Activated naive CD4-positive, alpha-beta T cell treated with anti-CD3 and anti-CD28 coated beads, Interleukin-2, amount 50 U/mL, for 16 hours (primary cell): ENCODE results near the gene JDP2.
"Not testable (repeated sequence)": the region's sequence is repeated elsewhere in the genome, so short reads cannot be mapped to it uniquely, and the experiment has no call there.

ENCODE experiments used
- DNase-seq: peaks from one replicate; pipeline ENCODE4 v3.0.0-alpha.2; 2020

JDP2 gene

DNA sequence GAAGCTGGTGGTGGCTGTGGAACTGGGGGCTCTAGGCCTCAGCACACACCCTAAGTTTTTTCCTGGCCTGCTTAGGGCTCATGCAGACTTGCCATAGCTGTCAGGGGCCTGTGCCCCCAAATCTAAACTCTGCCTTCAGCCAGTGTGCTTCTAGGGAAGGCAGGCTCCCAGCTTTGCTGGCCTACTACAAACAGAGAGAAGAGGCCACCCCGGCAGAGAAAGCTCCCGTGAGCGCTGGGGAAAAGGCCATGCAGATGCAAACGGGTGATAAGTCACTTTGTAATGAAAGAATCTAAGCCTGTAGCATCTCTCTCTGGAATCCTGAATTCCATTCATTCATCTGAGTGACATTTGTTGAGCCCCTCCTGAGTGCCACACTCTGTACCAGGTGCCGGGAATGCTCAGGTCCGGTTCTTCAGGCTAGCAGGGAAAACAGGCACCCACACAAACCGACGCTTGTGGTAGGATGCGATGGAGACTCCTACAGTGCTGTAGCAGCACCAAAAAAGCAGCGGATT is 29.9 kb downstream of the JDP2 start:
- no peak for DNase-seq

DNA sequence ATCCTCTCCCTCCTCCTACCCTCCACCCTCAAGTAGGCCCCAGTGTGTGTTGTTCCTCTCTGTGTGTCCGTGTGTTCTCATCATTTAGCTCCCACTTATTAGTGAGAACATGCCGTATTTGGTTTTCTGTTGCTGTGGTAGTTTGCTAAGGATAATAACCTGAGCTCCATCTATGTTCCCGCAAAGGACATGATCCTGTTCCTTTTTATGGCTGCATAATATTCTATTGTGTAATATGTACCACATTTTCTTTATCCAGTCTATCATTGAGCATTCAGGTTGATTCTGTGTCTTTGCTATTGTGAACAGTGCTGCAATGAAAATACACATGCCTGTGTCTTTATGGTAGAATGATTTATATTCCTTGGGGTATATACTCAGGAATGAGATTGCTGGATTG is 30.5 kb downstream of the JDP2 start:
- no peak for DNase-seq

DNA sequence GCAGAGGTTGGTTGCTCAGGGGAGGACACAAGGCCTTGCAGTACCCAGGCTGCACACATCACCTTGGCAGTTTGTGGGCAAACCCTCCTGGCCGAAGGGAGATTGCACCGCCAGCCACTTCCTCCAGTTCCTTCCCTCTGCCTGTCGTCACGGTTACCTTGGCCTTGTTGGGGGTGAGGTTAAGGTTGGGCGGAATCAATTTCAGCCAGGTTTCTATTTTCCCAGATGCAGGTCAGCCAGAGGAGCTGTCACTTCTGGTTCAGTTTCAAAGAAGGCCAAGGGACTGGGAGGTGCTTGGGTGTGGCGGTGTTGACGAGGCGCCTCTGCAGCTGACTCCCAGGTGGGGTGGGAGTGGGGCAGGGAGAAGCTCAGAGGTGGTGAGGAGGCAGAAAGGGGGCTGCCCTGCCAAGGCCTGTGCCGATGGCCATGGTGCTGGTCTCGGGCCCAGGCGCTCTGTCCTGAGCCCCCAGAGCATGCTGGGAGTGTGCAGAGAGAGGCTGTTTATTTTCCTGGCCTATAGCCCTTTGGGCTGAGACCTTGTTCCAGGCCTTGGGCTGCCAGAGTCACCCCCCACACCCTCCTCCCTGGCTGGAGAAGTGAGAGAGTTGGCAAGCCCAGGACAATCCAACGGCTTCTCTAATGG is 31.4 kb downstream of the JDP2 start:
- DNase-seq = no peak

DNA sequence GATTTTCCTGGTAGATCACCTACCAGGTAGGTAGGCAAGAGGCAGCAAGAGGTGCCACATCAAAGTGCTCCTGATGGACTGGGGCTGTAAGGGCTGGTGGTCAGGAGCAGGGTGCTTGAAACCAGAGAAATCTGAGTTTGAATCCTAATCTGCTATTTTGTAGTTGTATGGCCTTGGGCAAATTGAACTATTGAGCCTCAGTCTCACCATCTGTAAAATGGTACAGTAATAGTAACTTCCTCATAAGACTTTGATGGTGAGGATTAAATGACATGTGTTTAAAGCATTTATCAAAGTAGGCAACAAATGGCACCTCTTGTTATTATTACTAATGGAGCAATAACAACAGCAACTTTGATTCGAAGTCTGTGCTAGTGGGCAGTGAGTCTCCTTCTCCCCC is 32.0 kb downstream of the JDP2 start:
- no peak for DNase-seq

DNA sequence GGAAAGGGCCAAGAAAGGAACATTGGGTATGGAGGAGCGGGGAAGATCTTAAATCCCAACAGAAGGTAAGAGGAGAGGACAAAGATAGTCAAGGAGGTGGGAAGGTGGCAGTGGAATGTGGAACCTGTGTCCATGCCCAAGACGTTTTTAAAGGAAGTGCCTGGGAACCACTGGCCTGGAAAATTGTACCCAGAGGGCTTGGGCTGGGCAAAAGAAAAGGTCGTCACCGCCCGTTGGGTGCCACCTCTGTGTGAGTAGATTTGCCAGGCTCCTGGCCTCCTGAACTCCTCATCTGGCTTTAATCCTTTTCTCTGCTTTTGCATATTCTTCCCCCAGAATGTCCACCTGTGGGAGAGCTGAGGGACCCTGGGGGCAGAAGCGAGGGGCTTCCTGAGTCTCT is 32.6 kb downstream of the JDP2 start:
- no peak for DNase-seq

DNA sequence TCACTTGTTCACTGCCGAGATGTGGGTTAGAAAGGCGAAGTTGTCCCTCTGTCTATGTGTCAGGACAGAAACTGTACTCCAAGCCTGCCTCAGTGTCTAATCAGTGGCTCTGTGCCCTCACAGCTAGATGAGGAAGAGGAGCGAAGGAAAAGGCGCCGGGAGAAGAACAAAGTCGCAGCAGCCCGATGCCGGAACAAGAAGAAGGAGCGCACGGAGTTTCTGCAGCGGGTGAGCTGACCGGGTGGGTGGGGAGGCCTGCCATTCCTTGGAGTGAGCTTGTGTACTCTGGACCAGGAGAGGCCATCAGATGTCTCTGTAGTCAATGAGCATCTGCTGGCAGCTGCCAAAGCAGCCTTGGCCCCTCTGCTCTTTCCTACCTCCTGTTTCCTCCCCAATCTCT is 33.5 kb downstream of the JDP2 start:
- no peak for DNase-seq

DNA sequence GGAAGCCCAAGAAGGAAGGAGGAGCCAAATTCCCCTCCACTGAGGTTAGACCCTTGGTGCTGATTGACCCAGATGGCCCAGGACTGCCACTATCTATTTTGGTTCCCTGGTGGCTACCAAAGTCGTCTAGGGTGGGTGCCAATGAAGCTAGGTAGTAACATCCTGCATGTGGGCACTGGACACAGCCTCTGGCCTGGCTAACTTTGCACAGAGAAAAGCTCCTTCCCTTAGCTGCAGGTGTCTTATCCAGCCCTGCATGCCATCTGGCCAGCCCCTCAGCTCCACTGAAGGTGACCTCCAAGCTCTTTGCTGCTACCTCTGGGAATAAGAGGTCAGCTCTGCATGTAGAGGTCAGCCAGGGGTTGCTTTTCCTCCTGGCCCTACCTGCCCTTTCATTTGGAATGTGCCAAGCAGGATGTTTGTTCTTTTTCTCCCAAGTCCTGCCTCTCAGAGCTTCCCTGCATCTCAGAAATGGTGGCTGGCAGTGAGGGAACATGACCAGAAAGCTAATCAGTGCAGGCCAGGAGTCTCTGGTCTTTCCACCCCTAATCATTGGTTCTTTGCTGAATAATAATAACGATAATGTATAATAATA is 34.0 kb downstream of the JDP2 start:
- no peak for DNase-seq

DNA sequence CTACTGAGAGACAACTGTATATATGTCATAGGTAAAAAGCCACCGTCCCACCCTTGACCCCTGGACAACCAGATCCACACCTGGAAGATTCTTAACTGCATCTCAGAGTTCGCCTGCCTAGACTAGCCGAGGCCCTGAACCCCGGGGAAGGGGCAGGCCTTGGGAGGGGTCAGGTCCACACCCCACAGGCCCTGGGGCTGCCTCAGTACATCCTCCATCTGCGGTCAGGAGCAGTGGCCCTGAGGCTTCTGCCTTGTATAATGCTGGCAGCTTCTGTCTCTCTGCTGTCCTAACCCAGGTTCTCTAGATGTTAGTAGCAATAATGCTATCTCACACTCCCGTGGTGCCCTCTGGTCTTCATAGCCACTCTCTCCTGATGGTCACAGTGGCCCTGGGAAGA is 36.8 kb downstream of the JDP2 start:
- DNase-seq = no peak

DNA sequence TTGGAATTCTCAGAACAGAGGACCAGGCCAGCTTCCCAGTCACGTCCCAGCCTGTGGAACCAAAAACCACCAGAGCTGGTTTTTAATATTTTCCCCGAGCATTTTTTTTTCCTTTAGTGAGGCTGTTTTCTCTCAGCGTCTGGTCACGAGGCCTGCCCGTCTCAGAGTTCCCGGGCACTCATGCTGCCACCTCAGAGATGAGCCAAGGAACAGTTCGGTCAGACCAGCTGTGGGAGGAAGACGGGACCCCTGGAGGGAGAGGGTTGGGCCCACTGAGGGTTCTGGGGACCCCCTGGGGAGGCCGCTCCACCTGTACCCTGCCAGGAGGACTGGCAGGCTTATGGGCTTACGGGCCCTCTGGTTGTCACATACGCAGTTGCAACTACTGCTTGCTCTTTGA is 39.9 kb downstream of the JDP2 start:
- DNase-seq = no peak

DNA sequence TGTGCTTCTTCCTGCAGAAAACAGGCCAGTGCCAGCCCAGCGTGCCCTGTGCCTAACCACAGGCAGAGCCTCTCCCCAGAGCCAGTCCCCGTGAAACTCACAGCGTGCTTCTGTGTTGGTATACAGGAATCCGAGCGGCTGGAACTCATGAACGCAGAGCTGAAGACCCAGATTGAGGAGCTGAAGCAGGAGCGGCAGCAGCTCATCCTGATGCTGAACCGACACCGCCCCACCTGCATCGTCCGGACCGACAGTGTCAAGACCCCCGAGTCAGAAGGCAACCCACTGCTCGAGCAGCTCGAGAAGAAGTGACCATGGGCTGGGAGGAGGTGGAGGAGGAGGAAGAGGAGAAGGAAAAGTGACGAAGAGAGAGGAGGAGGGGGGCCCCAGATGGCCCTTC is 41.3 kb downstream of the JDP2 start:
- no peak for DNase-seq

DNA sequence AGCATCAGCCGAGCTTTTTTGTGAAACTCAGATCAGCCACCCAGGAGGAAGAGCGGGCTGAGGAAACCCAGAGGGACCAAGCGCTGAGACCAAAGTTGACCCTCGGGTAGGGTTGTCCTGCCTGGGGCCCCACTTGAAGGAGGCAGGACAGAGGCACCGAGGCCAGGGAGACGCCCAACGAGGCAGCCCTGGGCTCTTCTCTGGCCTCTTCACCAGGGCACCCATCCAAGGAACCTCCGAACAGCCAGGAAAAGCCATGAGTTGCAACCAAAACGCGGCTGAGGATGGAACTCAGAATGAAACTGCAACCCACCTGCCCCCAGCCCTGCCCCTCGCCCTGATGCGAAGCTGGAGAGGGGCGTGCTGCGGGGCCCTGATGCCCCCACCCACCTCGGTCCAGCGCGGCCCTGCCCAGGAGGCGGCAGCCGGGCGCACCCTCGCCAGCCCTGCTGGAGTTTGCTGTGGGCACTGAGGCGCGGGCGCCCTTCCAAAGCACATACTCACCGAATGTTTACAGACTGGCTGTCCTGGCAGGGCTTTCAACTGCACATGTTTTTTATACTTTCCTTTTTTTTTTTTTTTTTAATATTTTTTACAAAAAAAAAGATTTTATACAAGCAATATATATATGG is 41.9 kb downstream of the JDP2 start:
- no peak for DNase-seq

DNA sequence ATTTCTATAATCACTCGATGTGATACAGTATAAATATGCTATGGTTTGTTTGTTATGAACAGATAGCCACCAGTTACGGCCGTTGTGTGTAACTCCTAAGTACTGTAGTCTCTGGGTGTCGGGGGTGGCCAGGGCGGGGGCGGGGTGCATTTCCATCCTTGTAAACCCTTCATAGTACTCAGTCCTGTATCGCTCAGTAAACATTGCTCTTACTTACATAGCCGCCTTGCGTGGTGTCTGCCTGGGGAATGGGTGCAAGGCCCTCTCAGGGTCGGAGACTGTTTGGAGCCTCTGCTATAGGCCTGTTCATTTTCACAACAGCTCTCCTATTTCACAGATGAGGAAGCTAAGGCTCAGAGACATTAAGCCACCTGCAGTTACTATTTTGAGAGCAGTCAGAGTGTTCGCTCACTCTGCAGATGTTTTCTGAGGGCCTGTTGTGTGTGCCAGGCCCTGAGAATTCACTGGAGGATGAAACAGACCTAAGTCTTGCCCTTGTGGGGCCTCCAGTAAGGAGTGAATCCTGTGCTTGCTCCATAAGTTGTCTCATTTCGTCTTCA is 42.5 kb downstream of the JDP2 start:
- DNase-seq = no peak

DNA sequence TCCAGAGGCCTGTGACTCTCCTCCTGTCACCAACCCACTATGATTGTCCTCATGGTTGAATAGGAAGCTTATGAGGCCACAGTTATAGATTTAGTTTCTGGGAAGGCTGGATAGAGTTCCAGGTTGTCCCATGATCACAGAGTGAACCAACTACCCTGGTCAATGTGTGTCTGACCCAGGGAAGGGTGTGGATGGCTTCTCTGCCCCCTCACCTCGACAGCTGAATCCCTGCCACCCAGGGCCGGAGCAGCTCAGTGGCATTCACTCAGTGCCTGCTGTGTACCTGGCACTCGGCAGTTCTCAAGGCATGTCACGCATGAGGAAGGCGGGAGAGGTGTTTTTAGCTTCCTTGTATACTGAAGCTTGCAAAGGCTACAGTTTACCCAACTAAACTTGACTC is 43.2 kb downstream of the JDP2 start:
- DNase-seq = no peak

DNA sequence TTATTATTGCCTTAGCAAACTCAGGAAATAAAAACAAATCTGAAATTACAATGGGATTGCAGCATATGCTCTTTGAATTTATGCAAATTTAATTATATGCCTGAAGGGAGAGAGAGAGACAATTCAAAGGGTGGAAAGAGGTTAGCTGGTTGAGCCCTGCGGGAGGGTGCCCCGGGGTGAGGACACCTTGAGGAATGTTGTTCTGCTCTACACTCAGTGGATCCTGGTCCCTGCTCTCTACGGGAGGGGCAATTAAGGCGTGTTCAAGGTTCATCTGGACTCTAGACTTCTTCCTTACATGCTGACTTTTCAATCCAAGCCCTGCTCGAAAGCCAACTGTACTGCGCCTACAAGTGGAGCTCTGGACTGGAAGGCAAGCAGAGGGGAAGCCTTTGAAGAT is 46.3 kb downstream of the JDP2 start:
- not testable (repeated sequence) for DNase-seq

DNA sequence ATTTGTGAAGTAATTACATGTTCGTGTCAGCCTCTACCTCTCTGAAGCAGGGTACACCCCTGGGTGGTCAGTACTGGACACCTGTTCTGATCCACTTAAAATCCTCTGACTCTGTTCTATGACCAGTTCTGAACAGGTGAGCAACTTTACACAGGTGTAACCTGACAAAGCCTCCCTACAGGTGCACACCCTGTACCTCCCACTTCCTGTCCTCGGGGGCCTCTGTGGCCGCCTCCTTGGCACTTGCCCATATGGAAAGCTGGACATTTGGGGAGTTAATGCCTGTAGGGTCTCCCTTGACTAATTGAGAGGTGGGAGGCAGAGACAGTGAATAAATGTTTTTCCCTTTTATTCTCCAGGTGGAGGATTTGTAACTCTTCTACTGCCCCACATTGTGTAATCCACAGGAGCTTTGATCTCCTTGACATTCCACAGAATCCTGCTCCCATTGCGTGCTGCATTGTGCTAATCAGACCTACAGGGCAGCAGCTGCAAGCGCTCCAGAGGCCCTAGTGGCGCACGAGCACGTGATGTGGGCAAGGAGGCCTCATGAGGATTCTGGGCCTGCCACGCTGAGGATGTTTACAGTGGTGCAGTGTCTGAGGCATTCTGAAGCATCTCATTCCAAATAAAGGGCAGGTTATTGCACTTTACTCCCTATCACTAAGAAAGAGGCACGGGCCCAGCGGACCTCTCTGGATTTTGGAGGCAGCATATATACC is 48.6 kb downstream of the JDP2 start:
- DNase-seq = no peak

DNA sequence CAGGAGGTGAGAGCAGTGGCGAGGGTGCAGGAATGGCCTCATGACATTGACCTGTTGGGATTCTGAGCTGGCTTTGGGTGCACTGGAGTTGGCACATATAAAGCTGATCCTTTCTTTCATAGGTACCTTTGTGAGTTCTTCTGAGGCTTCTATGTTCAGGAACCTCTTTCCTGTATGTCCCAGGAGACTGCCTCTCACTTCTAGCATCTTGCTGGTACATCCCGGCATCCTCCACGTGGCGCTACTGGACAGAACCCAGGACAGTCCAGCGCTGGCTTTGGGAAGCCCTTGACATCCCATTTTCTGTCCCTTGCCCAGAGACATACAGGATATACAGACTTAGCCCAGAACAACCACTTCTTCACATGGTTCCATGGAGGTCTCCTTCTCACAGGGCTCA is 50.1 kb downstream of the JDP2 start:
- DNase-seq = no peak

DNA sequence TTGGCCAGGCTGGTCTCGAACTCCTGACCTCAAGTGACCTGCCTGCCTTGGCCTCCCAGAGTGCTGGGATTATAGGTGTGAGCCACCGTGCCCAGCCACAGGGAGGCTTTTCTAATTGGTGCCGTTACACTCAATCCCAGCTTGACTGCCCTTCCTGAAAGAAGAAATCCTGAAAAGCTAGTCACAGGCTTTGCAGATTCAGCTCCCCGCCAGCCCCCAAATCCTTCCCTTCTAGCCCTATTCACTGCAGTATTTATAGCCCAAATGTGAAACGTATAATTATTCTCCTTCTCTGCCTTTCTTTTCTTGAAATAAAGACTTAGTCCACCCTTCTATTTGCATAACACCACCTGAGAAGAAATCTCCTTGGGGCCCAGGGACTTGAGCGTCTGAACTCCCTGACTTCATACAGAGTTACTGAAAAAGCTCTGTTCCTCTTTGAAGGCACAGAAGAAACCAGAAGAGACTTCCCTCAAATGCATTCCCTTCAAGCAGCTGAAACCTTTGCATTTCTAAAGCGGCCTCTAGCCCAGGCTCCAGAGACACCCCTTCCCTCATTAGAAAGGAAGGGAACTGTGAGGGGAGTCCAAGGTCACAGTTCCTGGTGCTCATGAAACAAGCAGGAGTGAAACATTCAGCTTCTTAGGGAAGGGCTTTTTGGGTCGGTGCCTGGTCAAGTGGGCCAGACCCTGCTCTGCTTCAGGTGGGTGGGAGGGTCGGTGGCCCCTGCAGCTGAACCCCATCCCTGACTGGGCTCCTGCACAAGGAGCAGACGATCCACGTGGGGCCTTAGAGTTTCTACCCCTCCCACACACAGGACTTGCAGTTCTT is 52.2 kb downstream of the JDP2 start:
- DNase-seq = no peak

DNA sequence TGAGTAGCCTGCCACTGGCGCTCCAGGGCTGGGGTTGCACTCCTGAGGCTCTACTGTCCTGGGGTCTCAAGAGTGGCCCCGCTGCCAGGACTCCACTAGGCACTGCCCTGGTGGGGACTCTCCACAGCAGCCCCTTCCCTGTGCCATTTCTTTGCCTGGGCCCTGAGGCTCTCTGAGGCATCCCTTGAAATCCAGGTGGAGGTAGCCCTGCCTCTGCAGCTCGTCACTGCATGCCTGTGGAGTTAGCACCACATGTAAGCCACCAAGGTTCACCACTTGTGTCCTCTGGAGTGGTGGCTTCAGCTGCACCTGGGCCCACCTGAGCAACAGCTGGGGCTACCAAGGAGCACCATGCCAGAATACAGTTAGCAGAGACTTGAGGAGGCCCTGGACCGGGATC is 54.5 kb downstream of the JDP2 start:
- DNase-seq = no peak

DNA sequence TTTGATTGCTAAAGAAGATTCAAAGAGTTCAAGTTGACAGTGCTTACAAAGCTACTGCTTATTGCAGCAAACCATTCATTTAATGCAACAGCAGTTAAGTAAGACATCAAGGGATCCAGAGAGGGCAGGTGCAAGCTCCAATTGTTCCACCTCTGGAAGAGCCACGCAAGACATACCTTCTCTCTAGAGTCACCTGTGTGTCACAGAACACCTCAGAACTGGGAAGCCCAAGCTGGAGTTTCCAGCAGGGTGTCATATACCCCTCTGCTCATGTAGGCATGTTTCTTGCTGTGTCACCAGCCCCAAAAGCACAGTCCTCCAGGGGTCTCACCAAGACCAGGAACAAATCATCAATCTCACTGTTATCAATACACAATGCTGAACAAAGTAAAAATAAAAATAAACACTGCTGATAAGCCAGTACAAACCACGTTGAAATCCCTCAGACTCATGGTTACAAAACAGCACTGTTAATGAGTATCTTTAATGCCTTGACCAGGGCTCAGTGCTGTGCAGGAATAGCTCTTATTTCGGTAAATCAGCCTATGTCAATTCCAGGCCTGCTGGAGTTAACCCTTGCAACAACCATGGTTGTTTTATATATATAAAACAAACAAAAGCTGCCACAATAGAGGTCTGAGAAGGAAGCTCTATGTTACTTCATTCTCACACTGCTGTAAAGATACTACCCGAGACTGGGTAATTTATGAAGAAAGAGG is 57.0 kb downstream of the JDP2 start:
- no peak for DNase-seq

DNA sequence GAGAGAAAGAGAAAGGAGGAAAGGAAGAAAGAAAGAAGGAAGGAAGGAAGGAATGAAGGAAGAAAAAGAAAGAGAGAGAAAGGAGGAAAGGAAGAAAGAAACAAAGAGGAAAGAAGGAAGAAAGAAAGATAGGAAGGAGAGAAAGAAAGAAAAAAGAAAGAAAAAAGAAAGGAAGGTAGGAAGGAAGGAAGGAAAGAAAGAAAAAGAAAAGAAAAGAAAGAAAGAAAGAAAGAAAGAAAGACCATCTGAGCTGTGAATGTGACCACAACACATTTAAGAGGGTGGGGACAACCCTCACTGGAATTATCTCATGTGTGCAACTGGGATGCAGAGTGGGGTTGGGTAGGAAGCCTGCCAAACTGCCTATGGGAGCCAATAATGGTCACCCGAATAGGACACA is 58.5 kb downstream of the JDP2 start:
- DNase-seq = no peak

DNA sequence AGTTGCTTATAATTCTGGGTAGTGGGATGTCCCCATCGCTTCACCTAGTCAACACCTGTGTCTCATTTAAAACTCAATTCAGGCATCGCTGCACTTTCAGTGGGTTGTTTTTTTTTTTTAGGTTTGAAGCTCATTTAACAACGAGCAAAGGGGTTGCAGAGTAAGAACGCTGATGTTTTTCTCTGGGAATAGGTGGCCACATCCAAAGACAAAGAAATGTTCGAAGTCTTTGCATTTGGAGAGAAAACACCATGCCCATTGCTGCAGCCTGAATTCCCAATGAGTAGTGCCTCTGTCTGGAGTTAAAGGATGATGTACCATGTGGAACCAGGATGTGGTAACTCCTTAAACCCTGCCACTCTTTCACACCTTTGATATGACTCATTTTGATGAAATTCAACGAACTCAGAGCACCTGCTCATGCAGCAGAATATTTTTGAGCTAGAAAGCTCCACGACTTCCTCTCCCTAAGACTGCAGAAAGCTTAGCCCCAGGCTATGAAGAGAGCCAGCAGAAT is 59.4 kb downstream of the JDP2 start:
- no peak for DNase-seq

DNA sequence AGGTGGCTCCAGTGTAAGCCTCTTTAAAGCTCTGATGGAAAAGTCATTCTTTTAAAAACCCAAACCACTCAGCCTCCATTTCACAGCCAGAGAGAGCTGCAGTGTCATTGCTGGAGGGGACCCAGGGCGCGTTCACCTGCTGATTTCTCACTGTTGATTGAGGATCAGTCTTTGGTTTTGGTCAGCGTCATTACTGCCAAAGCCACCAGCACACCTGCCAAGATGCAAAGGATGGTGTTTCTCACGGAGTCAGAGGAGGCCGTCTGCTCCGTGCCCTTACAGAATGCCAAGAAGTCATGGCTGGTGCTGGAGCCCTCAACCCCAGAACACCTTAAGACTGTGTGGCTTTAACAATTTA is 61.6 kb downstream of the JDP2 start:
- no peak for DNase-seq
